AG09309 (cell line): Measurements from ENCODE around the gene TPBGL.
A peak's percentile ranks its signal among the peaks of the same experiment; 100 is the strongest.

ENCODE experiments used
- DNase-seq: peaks from one replicate; pipeline ENCODE4 v3.0.0-alpha.2; 2010; ENCODE audit warnings: low read depth
- H3K4me3 ChIP-seq: 2 replicates; pipeline ENCODE4 v1.5.1; 2011; ENCODE audit warnings: mild to moderate bottlenecking, low read depth, low read length, moderate library complexity; ENCODE audit not compliant: control insufficient read depth
- CTCF ChIP-seq: IDR thresholded peaks from 2 replicates; pipeline ENCODE4 v1.5.1; 2011; ENCODE audit warnings: mild to moderate bottlenecking, low read depth, low read length, inconsistent platforms; ENCODE audit not compliant: insufficient read depth, control insufficient read depth; ENCODE audit errors: missing control alignments

TPBGL gene

GRCh38 chr11:75205564-75206020 lies 35.0 kb upstream of the TPBGL start:
- no peak for DNase-seq
- no peak for TF ChIP-seq CTCF
- H3K4me3 ChIP-seq = no peak overlapping the region

- no peak for TF ChIP-seq CTCF
- H3K4me3 ChIP-seq = no peak overlapping the region
- no peak for DNase-seq
These were observed 32.1 kb upstream of the TPBGL start for GRCh38 chr11:75208446-75208845.

- no peak for DNase-seq
These were observed 28.2 kb upstream of the TPBGL start for GRCh38 chr11:75212411-75212810.

GRCh38 chr11:75214411-75214821 lies 26.2 kb upstream of the TPBGL start:
- peak; percentile 11 for DNase-seq
- H3K4me3 ChIP-seq = no peak overlapping the region
- TF ChIP-seq CTCF = peak; percentile 48

More at GRCh38 chr11:75212411-75212810, 28.2 kb upstream of the TPBGL start:
- no peak overlapping the region for H3K4me3 ChIP-seq
- no peak for TF ChIP-seq CTCF

- DNase-seq = no peak
- no peak overlapping the region for H3K4me3 ChIP-seq
- no peak for TF ChIP-seq CTCF
These were observed 25.7 kb upstream of the TPBGL start for GRCh38 chr11:75214843-75215242.

- no peak overlapping the region for H3K4me3 ChIP-seq
- TF ChIP-seq CTCF = no peak
- no peak for DNase-seq
These were observed 20.7 kb upstream of the TPBGL start for GRCh38 chr11:75219869-75220268.

- TF ChIP-seq CTCF = no peak
- no peak for DNase-seq
- no peak overlapping the region for H3K4me3 ChIP-seq
These were observed 16.5 kb upstream of the TPBGL start for GRCh38 chr11:75223954-75224643.
